ENCODE data around the gene CCDC85C.

- no peak for TF ChIP-seq EZH2 (IDR thresholded peaks at IDR 0.05)
- TF ChIP-seq POLR2AphosphoS5 (IDR thresholded peaks at IDR 0.05; ENCODE audit: borderline replicate concordance, low read depth, low read length) = no peak
These were observed 82.0 kb downstream of the CCDC85C start for GRCh38 chr14:99522025-99522401.

All from SK-N-MC (cell line).